Measurements from ENCODE around the gene SART3. TPM values are rescaled to one million over a fixed set of nuclear protein-coding genes. Genes with fewer than 3 reads are reported as not detected.

The SART3 gene
- total RNA-seq, 1 donor from 2014 or later: 40.3 TPM

GRCh38 chr12:108573317-108573716 is 12.3 kb upstream of the SART3 start:
- Histone ChIP-seq H3K27me3 (ENCODE audit: control insufficient read depth, insufficient read depth, low read length) (no peaks in the 10 kb centered on the region), H3K4me3 (ENCODE audit: low read depth, low read length) (no peak overlapping the region), H3K36me3 (ENCODE audit: control insufficient read depth, insufficient read depth, low read length) (no peaks in the 10 kb centered on the region)
- no peak for DNase-seq (ENCODE audit: low read depth)
- TF ChIP-seq CTCF (IDR thresholded peaks at IDR 0.05; ENCODE audit: insufficient read depth, low read length, poor library complexity, severe bottlenecking): no peak

- DNase-seq (ENCODE audit: low read depth): no peak
- TF ChIP-seq CTCF (IDR thresholded peaks at IDR 0.05; ENCODE audit: insufficient read depth, low read length, poor library complexity, severe bottlenecking): no peak
Observed at GRCh38 chr12:108572166-108572790, 11.3 kb upstream of the SART3 start.

GRCh38 chr12:108571609-108572165 is 10.7 kb upstream of the SART3 start:
- no peak overlapping the region for H3K4me3 ChIP-seq (ENCODE audit: low read depth, low read length)
- no peaks in the 10 kb centered on the region for H3K36me3 ChIP-seq (ENCODE audit: control insufficient read depth, insufficient read depth, low read length)
- H3K27me3 ChIP-seq (ENCODE audit: control insufficient read depth, insufficient read depth, low read length): no peaks in the 10 kb centered on the region
- DNase-seq (ENCODE audit: low read depth): no peak
- TF ChIP-seq CTCF (IDR thresholded peaks at IDR 0.05; ENCODE audit: insufficient read depth, low read length, poor library complexity, severe bottlenecking): no peak

More at GRCh38 chr12:108572166-108572790, 11.3 kb upstream of the SART3 start:
- Histone ChIP-seq H3K4me3 (ENCODE audit: low read depth, low read length) (no peak overlapping the region), H3K36me3 (ENCODE audit: control insufficient read depth, insufficient read depth, low read length) (no peaks in the 10 kb centered on the region), H3K27me3 (ENCODE audit: control insufficient read depth, insufficient read depth, low read length) (no peaks in the 10 kb centered on the region)

- DNase-seq (ENCODE audit: low read depth): no peak
- peak; percentile 32 for TF ChIP-seq CTCF (IDR thresholded peaks at IDR 0.05; ENCODE audit: insufficient read depth, low read length, poor library complexity, severe bottlenecking)
- Histone ChIP-seq H3K36me3 (ENCODE audit: control insufficient read depth, insufficient read depth, low read length) (no peaks in the 10 kb centered on the region), H3K27me3 (ENCODE audit: control insufficient read depth, insufficient read depth, low read length) (no peaks in the 10 kb centered on the region), H3K4me3 (ENCODE audit: low read depth, low read length) (no peak overlapping the region)
Observed at GRCh38 chr12:108570743-108571608, 10.0 kb upstream of the SART3 start.

GRCh38 chr12:108568338-108569154 is 7.6 kb upstream of the SART3 start:
- no peak for TF ChIP-seq CTCF (IDR thresholded peaks at IDR 0.05; ENCODE audit: insufficient read depth, low read length, poor library complexity, severe bottlenecking)
- Histone ChIP-seq H3K4me3 (ENCODE audit: low read depth, low read length) (no peak overlapping the region), H3K27me3 (ENCODE audit: control insufficient read depth, insufficient read depth, low read length) (no peaks in the 10 kb centered on the region), H3K36me3 (ENCODE audit: control insufficient read depth, insufficient read depth, low read length) (no peaks in the 10 kb centered on the region)
- DNase-seq (ENCODE audit: low read depth): no peak

Measured in kidney epithelial cell (primary cell).